GM12878 (cell line): ENCODE measurements around the gene EIF3A. TPM values are rescaled to one million over a fixed set of nuclear protein-coding genes. Genes with fewer than 3 reads are reported as not detected.
"Not testable (repeated sequence)": the region's sequence is repeated elsewhere in the genome, so short reads cannot be mapped to it uniquely, and the experiment has no call there.

Experiments
- ATAC-seq: fragments of 200-7000 bp; cut with Tn5 transposase; 3 replicates; pipeline ENCODE4 v1.9.1; 2020; ENCODE audit warnings: mild to moderate bottlenecking, moderate library complexity
- BruUV-seq: library from RNA; stranded (reverse); fragments of 400-500 nt; replicated peaks from 2 replicates; lab custom pipeline; 2021; lab: Mats Ljungman, UMichigan
- CTCF ChIA-PET: fragments of 300-600 bp; sonication (Branson Sonifier 250); formaldehyde crosslinking; extraction: SDS; loops from one replicate; lab custom pipeline; 2021; ENCODE audit warnings: inconsistent platforms; lab: Yijun Ruan, JAX
- POLR2A ChIA-PET: fragments of 350-600 bp; formaldehyde crosslinking; extraction: SDS; loops from one replicate; lab custom pipeline; 2021; ENCODE audit warnings: inconsistent platforms; lab: Charles Lee
- RAD21 ChIA-PET: fragments of 300-600 bp; sonication (Branson Sonifier 250); formaldehyde crosslinking; loops from one replicate; lab custom pipeline; 2023; ENCODE audit warnings: antibody characterized with exemption; ENCODE audit not compliant: unreplicated experiment; lab: Charles Lee
- SMC1A ChIA-PET: fragments of 300-600 bp; sonication (Branson Sonifier 250); formaldehyde crosslinking; loops from one replicate; lab custom pipeline; 2023; ENCODE audit not compliant: unreplicated experiment, uncharacterized antibody; lab: Charles Lee
- DNase-seq: peaks from one replicate; pipeline ENCODE4 v3.0.0-alpha.2; 2011; ENCODE audit warnings: low read depth, low spot score
- FAIRE-seq: peaks from 3 replicates; lab custom pipeline; 2011; peaks lifted over from hg19 to GRCh38; lab: Jason Lieb, UNC
- H2AFZ ChIP-seq: 2 replicates; pipeline ENCODE4 v1.6.0; 2011; ENCODE audit warnings: low read depth, low read length, control low read depth; ENCODE audit not compliant: control insufficient read depth
- H3K27ac ChIP-seq: 2 replicates; pipeline ENCODE4 v1.5.1; 2011; ENCODE audit warnings: control low read depth; ENCODE audit not compliant: control insufficient read depth, insufficient read depth
- H3K27me3 ChIP-seq, 2 experiments: replicated peaks in 1 of 2; 2 replicates each; pipeline versions ENCODE4 v1.6.0 to v1.6.1; 2011; ENCODE audit warnings: low read length in 1 of 2; ENCODE audit not compliant: control insufficient read depth in 2 of 2, insufficient read depth in 2 of 2
- H3K36me3 ChIP-seq, 2 experiments: 2 replicates each; pipeline ENCODE4 v1.5.1; 2011; ENCODE audit warnings: low read length in 1 of 2; ENCODE audit not compliant: control insufficient read depth in 2 of 2, insufficient read depth in 2 of 2
- H3K4me1 ChIP-seq: 2 replicates; pipeline ENCODE4 v1.6.1; 2011; ENCODE audit warnings: mild to moderate bottlenecking, low read length, moderate library complexity, mixed read lengths; ENCODE audit not compliant: control insufficient read depth, insufficient read depth
- H3K4me2 ChIP-seq: 2 replicates; pipeline ENCODE4 v1.6.0; 2011; ENCODE audit warnings: control low read depth; ENCODE audit not compliant: control insufficient read depth, insufficient read depth
- H3K4me3 ChIP-seq: fragments of 200-600 bp; sonication (generic); 2 replicates; pipeline ENCODE4 v1.5.1; 2016
- H3K79me2 ChIP-seq: 2 replicates; pipeline ENCODE4 v1.6.0; 2011; ENCODE audit warnings: low read length; ENCODE audit not compliant: control insufficient read depth, insufficient read depth
- H3K9ac ChIP-seq: 2 replicates; pipeline ENCODE4 v1.8.0; 2011; ENCODE audit warnings: low read length, control low read depth, mixed read lengths; ENCODE audit not compliant: control insufficient read depth, insufficient read depth
- H3K9me3 ChIP-seq: replicated peaks from 3 replicates; pipeline ENCODE4 v1.5.1; 2011; ENCODE audit warnings: mild to moderate bottlenecking, low read length; ENCODE audit not compliant: control insufficient read depth, insufficient read depth
- H4K20me1 ChIP-seq: 2 replicates; pipeline ENCODE4 v1.6.0; 2011; ENCODE audit not compliant: control insufficient read depth, insufficient read depth
- ZNF24 ChIP-seq: fragments of 450-650 bp; IDR thresholded peaks from 2 replicates; pipeline ENCODE4 v1.6.1; 2017; ENCODE audit warnings: antibody characterized with exemption, mild to moderate bottlenecking
- WGBS: methylation state at CpG from one replicate; pipeline ENCODE4 v1.1.6; 2016; ENCODE audit warnings: low lambda C conversion rate; ENCODE audit not compliant: insufficient replicate concordance, insufficient coverage; ENCODE audit errors: missing lambda C conversion rate; 5-methylcytosine and 5-hydroxymethylcytosine counted together
- in situ Hi-C: fragments of 300-500 bp; cut with MboI; formaldehyde crosslinking; loops from 9 replicates; pipeline ENCODE4 v1.14.3; 2018; ENCODE audit warnings: mixed read lengths
- intact Hi-C: fragments of 100-400 bp; cut with micrococcal nuclease; formaldehyde crosslinking; loops from one replicate; pipeline ENCODE4 v1.14.2; 2022; ENCODE audit not compliant: unreplicated experiment
- polyA plus RNA-seq, 11 experiments: library from polyadenylated mRNA; depleted of rRNA in 4 of 11; unstranded in 6 of 11; stranded (reverse) in 5 of 11; fragments of >200 nt; fragmentation: Nextera tagmentation in 4 of 11; fragmentation: Illumina TruSeq in 1 of 11; extraction: Ambion mirVana in 4 of 11; extraction: Trizol in 1 of 11; gene quantifications; 1 replicate in 1 of 11; 2 replicates in 10 of 11; pipeline versions ENCODE4 v1.2.1 to v1.2.3, GENCODE V29; 2011 to 2016; ENCODE audit warnings: inconsistent platforms in 2 of 11, missing spikeins in 2 of 11, low read depth in 1 of 11
- total RNA-seq, 4 experiments: library from RNA; depleted of rRNA in 3 of 4; stranded (reverse); fragments of >200 nt in 3 of 4; fragmentation: Illumina TruSeq in 1 of 4; extraction: Trizol in 1 of 4; gene quantifications; 2 replicates each; pipeline versions ENCODE4 v1.2.1 to v1.2.3, GENCODE V29; 2013 to 2021
- TF ChIP-seq, protein P1 (sequence below): fragments of 450-650 bp; IDR thresholded peaks from 2 replicates; pipeline ENCODE4 v1.6.1; 2016; ENCODE audit warnings: mild to moderate bottlenecking
- TF ChIP-seq, protein P2 (sequence below): IDR thresholded peaks from 2 replicates; pipeline ENCODE4 v1.6.1; 2012; ENCODE audit warnings: low read depth, low read length, improper control_type of control experiment

EIF3A gene
- total and polyA plus RNA-seq, 10 of the 15 experiments (the other 5 are each of a cell fraction or from before 2014, with no cell fraction given): 42.3 to 195 (median 96.3) TPM

DNA sequence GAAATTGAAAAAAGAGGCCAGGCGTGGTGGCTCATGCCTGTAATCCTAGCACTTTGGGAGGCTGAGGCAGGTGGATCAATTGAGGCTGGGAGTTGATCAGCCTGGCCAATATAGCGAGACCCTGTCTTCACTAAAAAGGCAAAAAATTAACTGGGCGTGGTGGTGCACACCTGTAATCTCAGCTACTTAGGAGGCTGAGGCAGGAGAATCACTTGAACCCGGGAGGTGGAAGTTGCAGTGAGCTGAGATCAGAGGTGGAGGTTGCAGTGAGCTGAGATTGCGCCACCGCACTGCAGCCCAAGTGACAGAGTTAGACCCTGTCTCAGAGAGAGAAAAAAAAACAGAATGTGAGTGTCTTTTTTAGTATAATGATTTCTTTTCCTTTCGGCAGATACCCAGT is 25.3 kb upstream of the EIF3A start:
- H3K79me2 ChIP-seq, in situ Hi-C loops, SMC1A ChIA-PET, H3K9me3 ChIP-seq, H4K20me1 ChIP-seq, intact Hi-C loops, H3K9ac ChIP-seq, BruUV-seq, H3K36me3 ChIP-seq, H3K4me3 ChIP-seq, POLR2A ChIA-PET, H3K4me1 ChIP-seq, RAD21 ChIA-PET, H2AFZ ChIP-seq, H3K27me3 ChIP-seq, ATAC-seq, H3K27ac ChIP-seq, DNase-seq, FAIRE-seq: not testable (repeated sequence)
- CTCF ChIA-PET: interaction anchor here (1.5 to 1.7 kb wide), 2 partner anchors 10 to 26 kb away, joined by 6 to 7 read pairs; no protein-coding TSS in a partner anchor
- H3K4me2 ChIP-seq: peak overlapping the region; percentile 90; the same call in 1 of the 2 replicates
- 98% methylated on average over 7 of the region's 7 CpGs for WGBS

DNA sequence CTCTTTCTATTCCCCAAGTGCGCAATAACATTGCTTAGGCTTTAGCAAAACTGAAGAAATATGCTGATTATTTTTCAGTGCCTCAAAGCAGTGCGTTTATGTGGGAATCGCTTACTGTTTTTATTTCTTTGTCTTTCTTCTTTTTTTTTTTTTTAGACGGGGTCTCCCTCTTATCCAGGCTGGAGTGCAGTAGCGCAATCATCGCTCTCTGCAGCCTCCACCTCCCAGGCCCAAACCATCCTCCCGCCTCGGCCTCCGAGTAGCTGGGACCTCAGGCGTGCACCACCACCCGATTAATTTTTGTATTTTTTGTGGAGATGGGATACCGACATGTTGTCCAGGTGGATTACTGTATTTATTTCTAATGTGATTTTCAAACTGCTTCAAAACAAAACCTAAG is 24.5 kb upstream of the EIF3A start:
- DNase-seq: no peak
- ChIA-PET CTCF (interaction anchor here (1.2 to 1.7 kb wide), 3 partner anchors 10 to 93 kb away, joined by 3 to 7 read pairs (median 6); no protein-coding TSS in a partner anchor), SMC1A (interaction anchor here (0.7 to 2.5 kb wide), 4 partner anchors 13 to 28 kb away, joined by 3 to 9 read pairs (median 6); no protein-coding TSS in a partner anchor), RAD21 (interaction anchor here (0.7 to 1.9 kb wide), 6 partner anchors 15 to 94 kb away, joined by 3 to 8 read pairs (median 3); no protein-coding TSS in a partner anchor), POLR2A (interaction anchor here (0.6 to 1.2 kb wide), 5 partner anchors 10 to 197 kb away, joined by 3 to 6 read pairs (median 4); no protein-coding TSS in a partner anchor)
- Histone ChIP-seq H3K79me2 (peaks cover 6% of the 10 kb centered on the region), H3K9me3 (no peaks in the 10 kb centered on the region), H3K9ac (peak overlapping the region; percentile 78), H3K27me3 (no peaks in the 10 kb centered on the region), H3K4me2 (peak overlapping the region; percentile 90), H3K27ac (no peak overlapping the region), H4K20me1 (no peaks in the 10 kb centered on the region), H3K36me3 (no peaks in the 10 kb centered on the region), H3K4me1 (peaks cover 5% of the 10 kb centered on the region), H3K4me3 (peak overlapping the region; percentile 76), H2AFZ (no peak overlapping the region)
- intact Hi-C loops: no loop called here
- BruUV-seq: TSS peak; percentile 76
- no peak for FAIRE-seq
- ATAC-seq: no peak
- in situ Hi-C loops: no loop called here
- 81% methylated on average over 9 of the region's 12 CpGs for WGBS
- no peak for TF ChIP-seq ZNF24
- TF ChIP-seq, protein P1, sequence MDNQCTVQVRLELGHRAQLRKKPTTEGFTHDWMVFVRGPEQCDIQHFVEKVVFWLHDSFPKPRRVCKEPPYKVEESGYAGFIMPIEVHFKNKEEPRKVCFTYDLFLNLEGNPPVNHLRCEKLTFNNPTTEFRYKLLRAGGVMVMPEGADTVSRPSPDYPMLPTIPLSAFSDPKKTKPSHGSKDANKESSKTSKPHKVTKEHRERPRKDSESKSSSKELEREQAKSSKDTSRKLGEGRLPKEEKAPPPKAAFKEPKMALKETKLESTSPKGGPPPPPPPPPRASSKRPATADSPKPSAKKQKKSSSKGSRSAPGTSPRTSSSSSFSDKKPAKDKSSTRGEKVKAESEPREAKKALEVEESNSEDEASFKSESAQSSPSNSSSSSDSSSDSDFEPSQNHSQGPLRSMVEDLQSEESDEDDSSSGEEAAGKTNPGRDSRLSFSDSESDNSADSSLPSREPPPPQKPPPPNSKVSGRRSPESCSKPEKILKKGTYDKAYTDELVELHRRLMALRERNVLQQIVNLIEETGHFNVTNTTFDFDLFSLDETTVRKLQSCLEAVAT: peak; percentile 82
- TF ChIP-seq, protein P2, sequence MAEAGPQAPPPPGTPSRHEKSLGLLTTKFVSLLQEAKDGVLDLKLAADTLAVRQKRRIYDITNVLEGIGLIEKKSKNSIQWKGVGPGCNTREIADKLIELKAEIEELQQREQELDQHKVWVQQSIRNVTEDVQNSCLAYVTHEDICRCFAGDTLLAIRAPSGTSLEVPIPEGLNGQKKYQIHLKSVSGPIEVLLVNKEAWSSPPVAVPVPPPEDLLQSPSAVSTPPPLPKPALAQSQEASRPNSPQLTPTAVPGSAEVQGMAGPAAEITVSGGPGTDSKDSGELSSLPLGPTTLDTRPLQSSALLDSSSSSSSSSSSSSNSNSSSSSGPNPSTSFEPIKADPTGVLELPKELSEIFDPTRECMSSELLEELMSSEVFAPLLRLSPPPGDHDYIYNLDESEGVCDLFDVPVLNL: no peak
